Upper lobe of left lung (tissue), 4 donors: ENCODE results near the gene RGSL1.

Source experiments
- CTCF ChIP-seq, 6 experiments: fragments of 450-650 bp in 4 of 6; fragments of 200-600 bp in 2 of 6; sonication (generic) in 2 of 6; IDR thresholded peaks; one replicate each; pipeline ENCODE4 v1.5.1; 2016 to 2019; ENCODE audit warnings: antibody characterized with exemption in 6 of 6
- POLR2A ChIP-seq, 4 donors: fragments of 450-650 bp; IDR thresholded peaks; one replicate each; pipeline ENCODE4 v1.5.1; 2016 to 2017; ENCODE audit warnings: antibody characterized with exemption in 4 of 4, mild to moderate bottlenecking in 2 of 4

- no peak for TF ChIP-seq POLR2A (IDR thresholded peaks at IDR 0.05)
- TF ChIP-seq CTCF (IDR thresholded peaks at IDR 0.05), result no peak
Observed at GRCh38 chr1:182570611-182570970, 120.6 kb downstream of the RGSL1 start.
